T-helper 1 cell treated with Interleukin-12 subunit alpha and Interleukin-12 subunit beta and Interleukin-4 antibody, amounts not matched to agents 30 μg/mL and 1 μg/mL, for 36 hours (primary cell): Measurements from ENCODE around the gene RFXAP.
A peak's percentile ranks its signal among the peaks of the same experiment; 100 is the strongest.
"Not testable (repeated sequence)": the region's sequence is repeated elsewhere in the genome, so short reads cannot be mapped to it uniquely, and the experiment has no call there.

Experiments
- H3K27ac Mint-ChIP-seq: one replicate; pipeline ENCODE4 v1.8.0; 2021; ENCODE audit warnings: mild to moderate bottlenecking, mixed read lengths
- H3K27me3 Mint-ChIP-seq: one replicate; pipeline ENCODE4 v1.8.0; 2021; ENCODE audit warnings: low read depth, mixed read lengths
- H3K36me3 Mint-ChIP-seq: one replicate; pipeline ENCODE4 v1.8.0; 2021; ENCODE audit warnings: low read depth, mixed read lengths
- H3K4me1 Mint-ChIP-seq: one replicate; pipeline ENCODE4 v1.8.0; 2021; ENCODE audit warnings: low read depth, mixed read lengths
- H3K4me3 Mint-ChIP-seq: one replicate; pipeline ENCODE4 v1.8.0; 2021; ENCODE audit warnings: mild to moderate bottlenecking, moderate library complexity, mixed read lengths
- H3K9me3 Mint-ChIP-seq: one replicate; pipeline ENCODE4 v1.8.0; 2021; ENCODE audit warnings: mixed read lengths

Gene RFXAP

DNA sequence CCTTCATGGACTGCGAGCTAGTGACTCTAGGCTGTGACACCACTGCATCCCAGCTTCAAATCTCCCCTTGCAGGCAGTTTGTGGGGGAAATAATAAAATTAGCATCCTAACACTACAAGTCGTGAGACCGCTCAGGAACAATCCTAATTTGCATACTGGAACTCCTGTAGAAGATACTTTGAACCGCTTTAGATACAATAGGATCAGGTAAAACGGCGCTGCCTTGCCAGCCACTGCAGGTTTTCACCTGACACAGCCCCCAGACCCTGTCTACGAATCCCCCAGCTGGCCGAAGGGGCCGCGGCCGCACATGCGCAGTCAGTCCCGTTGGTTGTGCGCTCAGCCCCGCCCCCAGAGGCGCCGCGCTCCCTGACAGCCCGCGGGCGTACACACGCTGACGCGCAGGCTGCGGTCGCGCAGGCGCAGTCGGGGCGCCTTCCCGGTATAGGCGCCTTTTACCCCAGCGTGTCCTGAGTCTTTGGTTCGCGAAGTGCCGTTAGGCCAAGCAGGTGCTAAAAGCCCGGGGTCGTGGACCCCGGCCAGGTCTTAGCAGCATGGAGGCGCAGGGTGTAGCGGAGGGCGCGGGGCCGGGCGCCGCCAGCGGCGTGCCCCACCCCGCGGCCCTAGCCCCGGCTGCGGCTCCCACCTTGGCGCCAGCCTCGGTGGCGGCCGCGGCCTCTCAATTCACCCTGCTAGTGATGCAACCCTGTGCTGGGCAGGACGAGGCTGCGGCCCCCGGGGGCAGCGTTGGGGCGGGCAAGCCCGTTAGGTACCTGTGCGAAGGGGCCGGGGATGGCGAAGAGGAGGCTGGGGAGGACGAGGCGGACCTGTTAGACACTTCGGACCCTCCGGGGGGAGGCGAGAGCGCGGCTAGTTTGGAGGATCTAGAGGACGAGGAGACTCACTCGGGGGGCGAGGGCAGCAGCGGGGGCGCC lies at the start of gene RFXAP:
RFXAP (plus strand) TSS at position 419 of the 935 bp plus-strand sequence; CDS start at position 555, 136 bp downstream.
- Mint-ChIP-seq H3K4me1 (peaks cover 46% of the 10 kb centered on the region), H3K4me3 (peak within 1 kb of the TSS; percentile 91), H3K9me3 (no peaks in the 10 kb centered on the region), H3K27me3 (peaks cover 19% of the 10 kb centered on the region), H3K27ac (peak within 1 kb of the TSS; percentile 89), H3K36me3 (no peaks in the 10 kb centered on the region)

DNA sequence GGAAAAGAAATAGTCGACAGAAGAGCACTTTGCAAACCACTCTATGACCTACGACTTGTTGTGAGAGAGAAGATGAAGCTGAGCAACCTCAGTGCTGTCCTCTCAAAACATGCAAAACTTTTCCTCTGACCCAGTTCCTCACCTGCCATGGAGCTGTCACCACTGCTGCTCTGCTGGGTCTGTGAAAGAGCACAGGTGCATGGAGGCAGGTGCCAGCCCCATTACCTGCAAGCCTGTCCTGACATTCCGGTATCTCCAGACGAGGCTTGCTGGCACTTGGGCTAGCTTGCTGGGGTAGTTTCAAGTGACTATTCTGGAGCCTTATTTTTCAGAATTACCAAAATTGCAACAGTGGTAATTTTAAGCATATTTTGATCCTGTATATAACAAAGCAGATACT lies 49.5 kb upstream of the RFXAP start:
- Mint-ChIP-seq H3K9me3 (peaks cover 12% of the 10 kb centered on the region), H3K27ac (no peak overlapping the region), H3K4me3 (no peak overlapping the region), H3K36me3 (no peaks in the 10 kb centered on the region), H3K4me1 (no peaks in the 10 kb centered on the region), H3K27me3 (peaks cover 13% of the 10 kb centered on the region)

- no peak overlapping the region for H3K4me3 Mint-ChIP-seq
- no peak overlapping the region for H3K27ac Mint-ChIP-seq
- peaks cover 12% of the 10 kb centered on the region for H3K9me3 Mint-ChIP-seq
- H3K36me3 Mint-ChIP-seq: no peaks in the 10 kb centered on the region
- H3K4me1 Mint-ChIP-seq: no peaks in the 10 kb centered on the region
- peaks cover 13% of the 10 kb centered on the region for H3K27me3 Mint-ChIP-seq
These were observed 48.3 kb upstream of the RFXAP start for GRCh38 chr13:36770741-36771140.

- Mint-ChIP-seq H3K4me3 (no peak overlapping the region), H3K4me1 (no peaks in the 10 kb centered on the region), H3K27me3 (peaks cover 13% of the 10 kb centered on the region), H3K9me3 (no peaks in the 10 kb centered on the region), H3K36me3 (no peaks in the 10 kb centered on the region), H3K27ac (no peak overlapping the region)
These were observed 46.2 kb upstream of the RFXAP start for GRCh38 chr13:36772853-36773252.

GRCh38 chr13:36774931-36775330 lies 44.1 kb upstream of the RFXAP start:
- H3K4me1 Mint-ChIP-seq: no peaks in the 10 kb centered on the region
- no peaks in the 10 kb centered on the region for H3K36me3 Mint-ChIP-seq
- H3K27ac Mint-ChIP-seq: no peak overlapping the region
- H3K4me3 Mint-ChIP-seq: no peak overlapping the region
- no peaks in the 10 kb centered on the region for H3K9me3 Mint-ChIP-seq
- H3K27me3 Mint-ChIP-seq: peaks cover 13% of the 10 kb centered on the region

GRCh38 chr13:36776175-36776574 lies 42.8 kb upstream of the RFXAP start:
- Mint-ChIP-seq H3K27me3 (peaks cover 13% of the 10 kb centered on the region), H3K36me3 (no peaks in the 10 kb centered on the region), H3K9me3 (no peaks in the 10 kb centered on the region), H3K27ac (no peak overlapping the region), H3K4me3 (no peak overlapping the region), H3K4me1 (no peaks in the 10 kb centered on the region)

- Mint-ChIP-seq H3K36me3 (no peaks in the 10 kb centered on the region), H3K4me1 (no peaks in the 10 kb centered on the region), H3K4me3 (no peak overlapping the region), H3K27me3 (peaks cover 13% of the 10 kb centered on the region), H3K9me3 (no peaks in the 10 kb centered on the region), H3K27ac (no peak overlapping the region)
These were observed 40.8 kb upstream of the RFXAP start for GRCh38 chr13:36778083-36778671.

- Mint-ChIP-seq H3K4me1 (no peaks in the 10 kb centered on the region), H3K27ac (no peak overlapping the region), H3K27me3 (peaks cover 4% of the 10 kb centered on the region), H3K36me3 (no peaks in the 10 kb centered on the region), H3K9me3 (no peaks in the 10 kb centered on the region), H3K4me3 (no peak overlapping the region)
These were observed 35.1 kb upstream of the RFXAP start for GRCh38 chr13:36783890-36784289.

- not testable (repeated sequence) for H3K4me1 Mint-ChIP-seq, H3K27ac Mint-ChIP-seq
These were observed 32.8 kb upstream of the RFXAP start for GRCh38 chr13:36786175-36786574.

DNA sequence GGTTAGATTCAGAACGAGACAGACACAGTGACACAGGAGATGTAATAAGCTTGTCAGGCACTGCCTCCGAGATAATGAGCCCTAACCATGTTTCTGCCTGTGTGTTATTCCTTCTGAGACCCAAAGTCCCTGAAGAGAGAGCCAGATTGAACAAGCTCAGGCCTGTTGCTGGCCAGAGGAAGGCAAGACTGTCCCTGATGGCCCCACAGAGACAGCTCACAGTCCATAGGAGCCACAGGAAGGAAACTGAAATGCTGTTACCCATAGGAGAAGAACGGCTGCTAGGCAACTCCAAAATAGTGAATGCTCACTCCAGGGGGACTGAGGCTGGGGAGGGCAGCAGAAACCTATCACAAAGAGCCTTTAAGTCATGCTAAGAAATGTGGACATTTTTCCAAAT lies 31.8 kb upstream of the RFXAP start:
- H3K9me3 Mint-ChIP-seq: no peaks in the 10 kb centered on the region

More at GRCh38 chr13:36786175-36786574, 32.8 kb upstream of the RFXAP start:
- not testable (repeated sequence) for H3K9me3 Mint-ChIP-seq, H3K4me3 Mint-ChIP-seq, H3K27me3 Mint-ChIP-seq, H3K36me3 Mint-ChIP-seq

DNA sequence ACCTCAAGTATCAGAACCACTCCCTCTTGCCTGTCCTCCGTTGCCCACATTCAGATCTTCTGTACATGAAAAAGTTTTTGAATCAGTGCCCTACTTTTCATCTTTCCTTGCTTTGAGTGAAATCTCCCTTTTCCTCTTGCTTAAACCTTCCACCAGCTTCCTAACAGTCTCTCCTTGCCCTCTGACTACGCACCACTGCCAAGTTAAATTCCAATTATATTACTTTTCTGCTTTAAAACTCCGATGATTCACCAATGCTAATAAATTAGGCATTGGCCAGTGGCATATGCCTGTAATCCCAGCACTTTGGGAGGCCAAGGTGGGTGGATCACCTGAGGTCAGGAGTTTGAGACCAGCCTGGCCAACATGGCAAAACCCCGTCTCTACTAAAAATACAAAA lies 30.7 kb upstream of the RFXAP start:
- H3K4me1 Mint-ChIP-seq: no peaks in the 10 kb centered on the region
- H3K36me3 Mint-ChIP-seq: no peaks in the 10 kb centered on the region
- H3K27ac Mint-ChIP-seq: no peak overlapping the region
- no peaks in the 10 kb centered on the region for H3K9me3 Mint-ChIP-seq
- H3K27me3 Mint-ChIP-seq: peaks cover 6% of the 10 kb centered on the region
- no peak overlapping the region for H3K4me3 Mint-ChIP-seq

More for the DNA sequence above, 31.8 kb upstream of the RFXAP start:
- peaks cover 10% of the 10 kb centered on the region for H3K27me3 Mint-ChIP-seq
- no peak overlapping the region for H3K27ac Mint-ChIP-seq
- no peaks in the 10 kb centered on the region for H3K4me1 Mint-ChIP-seq
- H3K4me3 Mint-ChIP-seq: no peak overlapping the region
- H3K36me3 Mint-ChIP-seq: no peaks in the 10 kb centered on the region

GRCh38 chr13:36789061-36789460 lies 30.0 kb upstream of the RFXAP start:
- Mint-ChIP-seq H3K27ac (no peak overlapping the region), H3K4me1 (no peaks in the 10 kb centered on the region), H3K27me3 (peaks cover 6% of the 10 kb centered on the region), H3K4me3 (no peak overlapping the region), H3K9me3 (no peaks in the 10 kb centered on the region), H3K36me3 (no peaks in the 10 kb centered on the region)

DNA sequence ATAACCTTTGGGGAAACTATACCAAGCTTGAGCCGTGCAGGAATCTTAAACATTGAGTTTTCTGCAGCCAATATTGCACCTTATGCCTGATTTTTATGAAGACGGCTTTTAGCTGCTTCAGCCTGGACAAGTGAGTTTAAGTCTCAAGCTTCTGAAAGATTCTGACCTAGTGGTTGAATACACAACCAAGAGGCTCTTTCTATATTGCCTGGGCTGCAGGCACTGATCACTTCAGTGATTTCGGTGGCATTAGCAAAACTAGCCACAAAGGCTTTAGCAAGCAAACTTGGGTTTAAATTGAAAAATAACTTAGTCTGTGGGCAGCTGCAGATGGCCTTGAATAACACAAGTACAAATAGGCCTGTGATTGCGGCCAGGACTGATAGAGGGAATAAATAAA lies 29.3 kb upstream of the RFXAP start:
- H3K9me3 Mint-ChIP-seq: no peaks in the 10 kb centered on the region
- H3K27ac Mint-ChIP-seq: no peak overlapping the region
- H3K4me3 Mint-ChIP-seq: no peak overlapping the region
- H3K36me3 Mint-ChIP-seq: no peaks in the 10 kb centered on the region
- H3K4me1 Mint-ChIP-seq: no peaks in the 10 kb centered on the region
- peaks cover 6% of the 10 kb centered on the region for H3K27me3 Mint-ChIP-seq

DNA sequence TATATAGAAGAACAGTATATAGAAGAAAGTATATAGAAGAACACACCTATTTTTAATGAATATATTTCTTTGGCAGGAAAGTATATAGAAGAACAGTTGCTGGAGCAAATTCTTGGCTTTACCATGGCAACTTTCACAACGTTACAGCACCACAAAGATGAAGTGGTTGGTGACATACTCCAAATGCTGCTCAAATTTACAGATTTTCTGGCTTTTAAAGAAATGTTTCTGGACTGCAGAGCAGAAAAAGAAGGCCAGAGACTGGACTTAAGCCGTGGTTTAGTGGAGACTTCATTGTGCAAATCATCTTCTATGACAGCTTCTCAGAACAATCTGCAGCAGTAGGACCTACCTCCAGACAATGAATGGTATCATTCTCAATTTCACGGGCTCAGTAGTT lies 24.3 kb upstream of the RFXAP start:
- H3K27ac Mint-ChIP-seq: no peak overlapping the region
- H3K27me3 Mint-ChIP-seq: peaks cover 13% of the 10 kb centered on the region
- H3K36me3 Mint-ChIP-seq: no peaks in the 10 kb centered on the region
- H3K4me3 Mint-ChIP-seq: no peak overlapping the region
- H3K4me1 Mint-ChIP-seq: no peaks in the 10 kb centered on the region
- H3K9me3 Mint-ChIP-seq: no peaks in the 10 kb centered on the region

GRCh38 chr13:36795463-36795862 lies 23.6 kb upstream of the RFXAP start:
- Mint-ChIP-seq H3K4me3 (no peak overlapping the region), H3K27ac (no peak overlapping the region), H3K36me3 (no peaks in the 10 kb centered on the region), H3K4me1 (no peaks in the 10 kb centered on the region), H3K9me3 (no peaks in the 10 kb centered on the region), H3K27me3 (peaks cover 13% of the 10 kb centered on the region)
